Fibroblast of the aortic adventitia (primary cell): ENCODE results near the gene NEURL1B. TPM values are rescaled to one million over a fixed set of nuclear protein-coding genes. Genes with fewer than 3 reads are reported as not detected.

Experiments used
- DNase-seq: peaks from one replicate; pipeline ENCODE4 v3.0.0-alpha.2; 2010; ENCODE audit warnings: low read depth
- H3K4me3 ChIP-seq: 2 replicates; pipeline ENCODE4 v1.5.1; 2011; ENCODE audit warnings: low read depth, mild to moderate bottlenecking, control low read depth, low read length, moderate library complexity
- CTCF ChIP-seq: IDR thresholded peaks from 2 replicates; pipeline ENCODE4 v1.5.1; 2011; ENCODE audit warnings: mild to moderate bottlenecking, low read length, control low read depth, inconsistent platforms; ENCODE audit not compliant: insufficient read depth
- total RNA-seq: library from RNA; depleted of rRNA; stranded (reverse); fragments of >200 nt; gene quantifications from 2 replicates; pipeline ENCODE4 v1.2.3, GENCODE V29; 2012; ENCODE audit warnings: low replicate concordance

Gene NEURL1B
- total RNA-seq, 1 donor: 2.5 TPM

GRCh38 chr5:172594867-172595466 is 46.1 kb upstream of the NEURL1B start:
- no peak for TF ChIP-seq CTCF
- no peak overlapping the region for H3K4me3 ChIP-seq
- DNase-seq: no peak

GRCh38 chr5:172595596-172596455 is 45.2 kb upstream of the NEURL1B start:
- no peak for DNase-seq
- TF ChIP-seq CTCF: no peak
- H3K4me3 ChIP-seq: no peak overlapping the region

GRCh38 chr5:172596638-172597231 is 44.3 kb upstream of the NEURL1B start:
- no peak overlapping the region for H3K4me3 ChIP-seq
- DNase-seq: no peak
- TF ChIP-seq CTCF: no peak

- no peak for TF ChIP-seq CTCF
- no peak overlapping the region for H3K4me3 ChIP-seq
- no peak for DNase-seq
Observed at GRCh38 chr5:172597755-172598155, 43.3 kb upstream of the NEURL1B start.

- H3K4me3 ChIP-seq: no peak overlapping the region
- TF ChIP-seq CTCF: no peak
- DNase-seq: no peak
Observed at GRCh38 chr5:172598251-172599203, 42.5 kb upstream of the NEURL1B start.

- no peak for TF ChIP-seq CTCF
- no peak overlapping the region for H3K4me3 ChIP-seq
- no peak for DNase-seq
Observed at GRCh38 chr5:172599204-172599567, 41.9 kb upstream of the NEURL1B start.
